ENCODE data around the gene CXCR5. TPM values are rescaled to one million over a fixed set of nuclear protein-coding genes. Genes with fewer than 3 reads are reported as not detected.

The CXCR5 gene
- total and polyA plus RNA-seq, 10 of the 15 experiments (the other 5 are each of a cell fraction or from before 2014, with no cell fraction given) = 0.03 to 0.63 (median 0.25) TPM

GRCh38 chr11:118947091-118947490 lies 63.4 kb downstream of the CXCR5 start:
- H3K27me3 ChIP-seq (replicated peaks in 1 of 2; ENCODE audit: control insufficient read depth in 2 of 2, insufficient read depth in 2 of 2, low read length in 1 of 2) = peaks cover 0 to 7% of the 10 kb centered on the region in 2 experiments; a peak in 2 of 4 replicates
- WGBS (ENCODE audit: insufficient coverage, insufficient replicate concordance, low lambda C conversion rate, missing lambda C conversion rate) = 2% methylated on average over 2 of the region's 2 CpGs
- SMC1A ChIA-PET (ENCODE audit: uncharacterized antibody, unreplicated experiment) = interaction anchor here (0.6 to 1.4 kb wide), 2 partner anchors 25 to 34 kb away, joined by 3 read pairs; no protein-coding TSS in a partner anchor
- RAD21 ChIA-PET (ENCODE audit: unreplicated experiment) = no interaction called here
- H3K4me2 ChIP-seq (ENCODE audit: control insufficient read depth, insufficient read depth) = no peak overlapping the region
- BruUV-seq (replicated peaks) = no TSS peak
- POLR2A ChIA-PET = no interaction called here
- H3K9ac ChIP-seq (ENCODE audit: control insufficient read depth, insufficient read depth, low read length) = no peak overlapping the region
- no peaks in the 10 kb centered on the region for H3K9me3 ChIP-seq (replicated peaks; ENCODE audit: control insufficient read depth, insufficient read depth, low read length)
- DNase-seq (ENCODE audit: low read depth, low spot score) (no peak), ATAC-seq (no peak), FAIRE-seq (no peak)
- H3K79me2 ChIP-seq (ENCODE audit: control insufficient read depth, insufficient read depth, low read length) = no peaks in the 10 kb centered on the region
- no peaks in the 10 kb centered on the region for H4K20me1 ChIP-seq (ENCODE audit: control insufficient read depth, insufficient read depth)
- H3K36me3 ChIP-seq (ENCODE audit: control insufficient read depth in 2 of 2, insufficient read depth in 2 of 2, low read length in 1 of 2) = no peaks in the 10 kb centered on the region
- H3K27ac ChIP-seq (ENCODE audit: control insufficient read depth, insufficient read depth) = no peak overlapping the region
- H3K4me3 ChIP-seq = no peak overlapping the region
- CTCF ChIA-PET = interaction anchor here (0.6 to 2.6 kb wide), 3 partner anchors 9 to 275 kb away, joined by 4 to 10 read pairs (median 5); partner anchors contain the start of genes UPK2 and VPS11
- in situ Hi-C loops (cut with MboI) = no loop called here
- intact Hi-C loops (cut with micrococcal nuclease; ENCODE audit: unreplicated experiment) = no loop called here
- H3K4me1 ChIP-seq (ENCODE audit: control insufficient read depth, insufficient read depth, low read length) = no peaks in the 10 kb centered on the region
- no peak for TF ChIP-seq CEBPB (IDR thresholded peaks at IDR 0.05; ENCODE audit: borderline replicate concordance in 1 of 2, low read depth in 2 of 2, low read length in 2 of 2)
- TF ChIP-seq ZSCAN29 (IDR thresholded peaks at IDR 0.05) = no peak
- no peak for TF ChIP-seq SMARCA5 (IDR thresholded peaks at IDR 0.05)
- no peak for TF ChIP-seq KLF5 (IDR thresholded peaks at IDR 0.05; ENCODE audit: partially characterized antibody)
- no peak for TF ChIP-seq MYB (IDR thresholded peaks at IDR 0.05; ENCODE audit: borderline replicate concordance, low read depth, low read length)
- TF ChIP-seq LARP7 (IDR thresholded peaks at IDR 0.05) = no peak
- TF ChIP-seq ETV6 (conservative IDR thresholded peaks at IDR 0.05 in 1 of 2, IDR thresholded peaks at IDR 0.05 in 1 of 2; ENCODE audit: borderline replicate concordance in 1 of 2, low read depth in 1 of 2) = no peak
- no peak for TF ChIP-seq CHD2 (IDR thresholded peaks at IDR 0.05; ENCODE audit: borderline replicate concordance, low read depth, low read length)
- TF ChIP-seq USF2 (IDR thresholded peaks at IDR 0.05; ENCODE audit: borderline replicate concordance, low read depth, low read length) = no peak
- no peak for TF ChIP-seq CHD1 (IDR thresholded peaks at IDR 0.05; ENCODE audit: low read depth, low read length)
- no peak for TF ChIP-seq SMAD5 (IDR thresholded peaks at IDR 0.05; ENCODE audit: low read depth)
- TF ChIP-seq EZH2 (IDR thresholded peaks at IDR 0.05; ENCODE audit: borderline replicate concordance, control insufficient read depth, low read depth, low read length) = no peak
- TF ChIP-seq TAF1 (IDR thresholded peaks at IDR 0.05; ENCODE audit: borderline replicate concordance, low read depth, low read length) = no peak
- TF ChIP-seq IRF3 (IDR thresholded peaks at IDR 0.05) = no peak
- no peak for TF ChIP-seq BCL3 (IDR thresholded peaks at IDR 0.05; ENCODE audit: borderline replicate concordance, insufficient read depth, low read depth, low read length, poor library complexity, severe bottlenecking)
- TF ChIP-seq NFIC (IDR thresholded peaks at IDR 0.05; ENCODE audit: low read depth, low read length) = no peak
- H2AFZ ChIP-seq (ENCODE audit: control insufficient read depth, low read depth, low read length) = no peak overlapping the region
